HCT116 (cell line): ENCODE measurements around the gene HOXB8. TPM values are rescaled to one million over a fixed set of nuclear protein-coding genes. Genes with fewer than 3 reads are reported as not detected.

Experiments
- ATAC-seq: fragments of 200-7000 bp; cut with Tn5 transposase; 2 replicates; pipeline ENCODE4 v1.9.1; 2020; ENCODE audit warnings: mild to moderate bottlenecking, moderate library complexity
- BruUV-seq: library from RNA; stranded (reverse); fragments of 400-500 nt; replicated peaks from 2 replicates; lab custom pipeline; 2021; lab: Mats Ljungman, UMichigan
- CTCF ChIA-PET: fragments of 300-600 bp; sonication (Branson Sonifier 250); formaldehyde crosslinking; loops from one replicate; lab custom pipeline; 2021; ENCODE audit warnings: antibody characterized with exemption; lab: Charles Lee
- POLR2A ChIA-PET: fragments of 300-600, 350-600 bp; sonication (Branson Sonifier 250); formaldehyde crosslinking; loops from one replicate; lab custom pipeline; 2021; ENCODE audit warnings: antibody characterized with exemption; lab: Charles Lee
- RAD21 ChIA-PET, 2 experiments: fragments of 300-600 bp; sonication (Branson Sonifier 250); formaldehyde crosslinking; loops; one replicate each; lab custom pipeline; 2023; ENCODE audit warnings: low total read pairs in 2 of 2; ENCODE audit not compliant: uncharacterized antibody in 2 of 2, unreplicated experiment in 2 of 2, low non-redundant PET in 1 of 2; lab: Charles Lee
- DNase-seq: peaks from one replicate; pipeline ENCODE4 v3.0.0-alpha.2; 2010; ENCODE audit warnings: low read depth, low spot score
- H2AFZ ChIP-seq: fragments of 200-600 bp; shearing (Covaris generic), sonication (generic); 2 replicates; pipeline ENCODE4 v1.6.1; 2017; ENCODE audit warnings: low read depth, mixed run types, mixed read lengths, antibody characterized with exemption, low read length; ENCODE audit not compliant: poor library complexity, severe bottlenecking
- H3K27ac ChIP-seq: 2 replicates; pipeline ENCODE4 v1.5.1; 2012; ENCODE audit warnings: low read depth, low read length
- H3K27me3 ChIP-seq: fragments of 200-600 bp; sonication (generic); 2 replicates; pipeline ENCODE4 v1.6.1; 2016; ENCODE audit warnings: mixed run types, low read length, mixed read lengths; ENCODE audit not compliant: insufficient read depth
- H3K36me3 ChIP-seq, 2 experiments: fragments of 200-500 bp in 1 of 2; fragments of 200-600 bp in 1 of 2; sonication (Bioruptor generic) in 1 of 2; sonication (generic) in 1 of 2; 2 replicates each; pipeline versions ENCODE4 v1.5.1 to v1.6.1; 2014 to 2016; ENCODE audit warnings: low read length in 2 of 2, inconsistent platforms in 1 of 2, mixed read lengths in 1 of 2, mixed run types in 1 of 2; ENCODE audit not compliant: insufficient read depth in 2 of 2, control insufficient read depth in 1 of 2
- H3K4me1 ChIP-seq, 2 experiments: fragments of 200-600 bp in 1 of 2; sonication (generic) in 1 of 2; 2 replicates each; pipeline versions ENCODE4 v1.5.1 to v1.6.1; 2012 to 2017; ENCODE audit warnings: low read length in 2 of 2, inconsistent platforms in 1 of 2, mild to moderate bottlenecking in 1 of 2, mixed read lengths in 1 of 2, mixed run types in 1 of 2, moderate library complexity in 1 of 2; ENCODE audit not compliant: insufficient read depth in 2 of 2, control insufficient read depth in 1 of 2
- H3K4me2 ChIP-seq: fragments of 200-600 bp; sonication (generic); 2 replicates; pipeline ENCODE4 v1.6.1; 2017; ENCODE audit warnings: mixed run types, low read length, mixed read lengths
- H3K4me3 ChIP-seq, 2 experiments: fragments of 200-600 bp in 1 of 2; sonication (generic) in 1 of 2; replicated peaks in 1 of 2; 2 replicates each; pipeline ENCODE4 v1.5.1; 2011 to 2016; ENCODE audit warnings: low read length in 2 of 2, control low read depth in 1 of 2, low read depth in 1 of 2, mild to moderate bottlenecking in 1 of 2, mixed read lengths in 1 of 2, mixed run types in 1 of 2
- H3K79me2 ChIP-seq: fragments of 200-600 bp; sonication (generic); 2 replicates; pipeline ENCODE4 v1.6.1; 2017; ENCODE audit warnings: mild to moderate bottlenecking, mixed run types, low read length, moderate library complexity, mixed read lengths; ENCODE audit not compliant: insufficient read depth
- H3K9ac ChIP-seq: fragments of 200-600 bp; sonication (generic); 2 replicates; pipeline ENCODE4 v1.6.1; 2016; ENCODE audit warnings: low read length, mixed read lengths
- H3K9me2 ChIP-seq: fragments of 200-600 bp; sonication (generic), shearing (Covaris generic); 2 replicates; pipeline ENCODE4 v1.6.1; 2017; ENCODE audit warnings: mixed run types, mild to moderate bottlenecking, moderate library complexity; ENCODE audit not compliant: insufficient read depth
- H3K9me3 ChIP-seq, 2 experiments: fragments of 200-500 bp in 1 of 2; fragments of 200-600 bp in 1 of 2; sonication (Bioruptor generic) in 1 of 2; sonication (generic) in 1 of 2; 2 replicates each; pipeline ENCODE4 v1.6.1; 2014 to 2017; ENCODE audit warnings: low read length in 2 of 2, mixed read lengths in 2 of 2, inconsistent platforms in 1 of 2, low read depth in 1 of 2, mild to moderate bottlenecking in 1 of 2, mixed run types in 1 of 2, moderate library complexity in 1 of 2; ENCODE audit not compliant: control insufficient read depth in 1 of 2, insufficient read depth in 1 of 2
- H4K20me1 ChIP-seq: fragments of 200-600 bp; sonication (generic), shearing (Covaris generic); 2 replicates; pipeline ENCODE4 v1.6.1; 2017; ENCODE audit warnings: mixed run types, mild to moderate bottlenecking, moderate library complexity; ENCODE audit not compliant: insufficient read depth
- ATF3 ChIP-seq: IDR thresholded peaks from 2 replicates; pipeline ENCODE4 v1.6.1; 2012
- CEBPB ChIP-seq: IDR thresholded peaks from 2 replicates; pipeline ENCODE4 v1.6.1; 2012; ENCODE audit warnings: low read depth
- CTCF ChIP-seq, 3 experiments: fragments of 200-600 bp in 1 of 3; sonication (generic) in 1 of 3; IDR thresholded peaks in 2 of 3; conservative IDR thresholded peaks in 1 of 3; 2 replicates each; pipeline ENCODE4 v1.5.1; 2012 to 2017; ENCODE audit warnings: low read depth in 2 of 3, low read length in 2 of 3, antibody characterized with exemption in 1 of 3, borderline replicate concordance in 1 of 3, control low read depth in 1 of 3, mild to moderate bottlenecking in 1 of 3, mixed read lengths in 1 of 3, mixed run types in 1 of 3, moderate library complexity in 1 of 3; ENCODE audit not compliant: insufficient read depth in 1 of 3
- EGR1 ChIP-seq: IDR thresholded peaks from 2 replicates; pipeline ENCODE4 v1.6.1; 2012; ENCODE audit warnings: low read depth
- ELF1 ChIP-seq: IDR thresholded peaks from 2 replicates; pipeline ENCODE4 v1.6.1; 2012; ENCODE audit warnings: low read depth, borderline replicate concordance
- FOSL1 ChIP-seq: IDR thresholded peaks from 2 replicates; pipeline ENCODE4 v1.6.1; 2012; ENCODE audit warnings: low read depth
- JUND ChIP-seq: IDR thresholded peaks from 2 replicates; pipeline ENCODE4 v1.6.1; 2012
- MAX ChIP-seq: IDR thresholded peaks from 2 replicates; pipeline ENCODE4 v1.6.1; 2012
- POLR2AphosphoS5 ChIP-seq: IDR thresholded peaks from 2 replicates; pipeline ENCODE4 v1.6.1; 2011; ENCODE audit warnings: mild to moderate bottlenecking, low read depth, low read length, moderate library complexity
- SIN3A ChIP-seq: IDR thresholded peaks from 2 replicates; pipeline ENCODE4 v1.6.1; 2012; ENCODE audit warnings: low read depth
- SP1 ChIP-seq: IDR thresholded peaks from 2 replicates; pipeline ENCODE4 v1.6.1; 2012; ENCODE audit warnings: low read depth
- TCF7L2 ChIP-seq: IDR thresholded peaks from 2 replicates; pipeline ENCODE4 v1.7.0; 2011; ENCODE audit warnings: borderline replicate concordance, inconsistent platforms; ENCODE audit not compliant: insufficient read depth, insufficient read length; ENCODE audit errors: extremely low read depth
- ZBTB33 ChIP-seq: IDR thresholded peaks from 2 replicates; pipeline ENCODE4 v1.6.1; 2011; ENCODE audit warnings: mild to moderate bottlenecking, low read length, moderate library complexity; ENCODE audit not compliant: insufficient replicate concordance; ENCODE audit errors: extremely low read depth
- ZFX ChIP-seq: fragments of 450-650 bp; IDR thresholded peaks from 2 replicates; pipeline ENCODE4 v1.6.1; 2017
- intact Hi-C: fragments of 100-400 bp; cut with micrococcal nuclease; formaldehyde crosslinking; loops from 2 replicates; pipeline ENCODE4 v1.10.0; 2022
- total RNA-seq: library from RNA; stranded (reverse); gene quantifications from one replicate; pipeline ENCODE4 v1.2.1, GENCODE V29; 2021; ENCODE audit not compliant: unreplicated experiment

The HOXB8 gene
- total RNA-seq, 1 experiment from 2014 or later = 44.7 TPM

GRCh38 chr17:48609033-48609432, 6.1 kb downstream of the HOXB8 start:
- ChIA-PET POLR2A (no interaction called here), CTCF (interaction anchor here (1.2 to 1.6 kb wide), 5 partner anchors 8 to 583 kb away, joined by 4 to 6 read pairs (median 5); no protein-coding TSS in a partner anchor), RAD21 (no interaction called here)
- H3K4me1 ChIP-seq = peaks cover 26 to 61% of the 10 kb centered on the region in 2 experiments
- no peak for DNase-seq
- no peak overlapping the region for H2AFZ ChIP-seq
- peak overlapping the region; percentile 80 to 90; a peak in 3 of 4 replicates for H3K4me3 ChIP-seq
- peak overlapping the region; percentile 98 for H3K27ac ChIP-seq
- H3K9ac ChIP-seq = peak overlapping the region; percentile 97
- H3K4me2 ChIP-seq = peak overlapping the region; percentile 95
- intact Hi-C loops = no loop called here
- H4K20me1 ChIP-seq = no peaks in the 10 kb centered on the region
- no peak for ATAC-seq
- BruUV-seq = no TSS peak
- peaks cover 70% of the 10 kb centered on the region for H3K79me2 ChIP-seq
- no peak for TF ChIP-seq CEBPB
- no peak for TF ChIP-seq SP1
- no peak for TF ChIP-seq JUND
- no peaks in the 10 kb centered on the region for H3K9me2 ChIP-seq
- H3K9me3 ChIP-seq = no peaks in the 10 kb centered on the region
- H3K36me3 ChIP-seq = no peaks in the 10 kb centered on the region
- no peaks in the 10 kb centered on the region for H3K27me3 ChIP-seq

GRCh38 chr17:48608494-48608834, 6.6 kb downstream of the HOXB8 start:
- BruUV-seq = no TSS peak
- Histone ChIP-seq H3K27me3 (no peaks in the 10 kb centered on the region), H3K9ac (peak overlapping the region; percentile 97; the same call in 1 of the 2 replicates), H3K79me2 (peaks cover 70% of the 10 kb centered on the region), H3K27ac (peak overlapping the region; percentile 98; the same call in 1 of the 2 replicates), H3K9me3 (no peaks in the 10 kb centered on the region), H3K4me3 (no peak overlapping the region), H3K9me2 (no peaks in the 10 kb centered on the region), H3K4me2 (peak overlapping the region; percentile 95), H2AFZ (no peak overlapping the region), H3K4me1 (peaks cover 23 to 57% of the 10 kb centered on the region in 2 experiments), H4K20me1 (no peaks in the 10 kb centered on the region), H3K36me3 (no peaks in the 10 kb centered on the region)
- TF ChIP-seq ZBTB33 = no peak
- no peak for TF ChIP-seq TCF7L2
- TF ChIP-seq SIN3A = no peak
- no peak for TF ChIP-seq FOSL1
- TF ChIP-seq ZFX = no peak
- TF ChIP-seq ATF3 = no peak
- no peak for TF ChIP-seq CTCF (IDR thresholded peaks at IDR 0.05 in 2 of 3, conservative IDR thresholded peaks at IDR 0.05 in 1 of 3; ENCODE audit: borderline replicate concordance in 1 of 3, insufficient read depth in 1 of 3, low read depth in 2 of 3, low read length in 2 of 3)
- no peak for TF ChIP-seq ELF1
- no peak for TF ChIP-seq POLR2AphosphoS5
- TF ChIP-seq EGR1 = no peak
- TF ChIP-seq MAX = no peak
- ChIA-PET POLR2A (no interaction called here), RAD21 (no interaction called here), CTCF (no interaction called here)
- no peak for ATAC-seq
- intact Hi-C loops = no loop called here
- DNase-seq = no peak
